ENCODE measurements around the gene IQCH. TPM values are rescaled to one million over a fixed set of nuclear protein-coding genes. Genes with fewer than 3 reads are reported as not detected.
A peak's percentile ranks its signal among the peaks of the same experiment; 100 is the strongest.

IQCH gene
- total and polyA plus RNA-seq, 2 of the 4 experiments (the other 2 are of a cell fraction): 0.60 to 2.5 TPM

DNA sequence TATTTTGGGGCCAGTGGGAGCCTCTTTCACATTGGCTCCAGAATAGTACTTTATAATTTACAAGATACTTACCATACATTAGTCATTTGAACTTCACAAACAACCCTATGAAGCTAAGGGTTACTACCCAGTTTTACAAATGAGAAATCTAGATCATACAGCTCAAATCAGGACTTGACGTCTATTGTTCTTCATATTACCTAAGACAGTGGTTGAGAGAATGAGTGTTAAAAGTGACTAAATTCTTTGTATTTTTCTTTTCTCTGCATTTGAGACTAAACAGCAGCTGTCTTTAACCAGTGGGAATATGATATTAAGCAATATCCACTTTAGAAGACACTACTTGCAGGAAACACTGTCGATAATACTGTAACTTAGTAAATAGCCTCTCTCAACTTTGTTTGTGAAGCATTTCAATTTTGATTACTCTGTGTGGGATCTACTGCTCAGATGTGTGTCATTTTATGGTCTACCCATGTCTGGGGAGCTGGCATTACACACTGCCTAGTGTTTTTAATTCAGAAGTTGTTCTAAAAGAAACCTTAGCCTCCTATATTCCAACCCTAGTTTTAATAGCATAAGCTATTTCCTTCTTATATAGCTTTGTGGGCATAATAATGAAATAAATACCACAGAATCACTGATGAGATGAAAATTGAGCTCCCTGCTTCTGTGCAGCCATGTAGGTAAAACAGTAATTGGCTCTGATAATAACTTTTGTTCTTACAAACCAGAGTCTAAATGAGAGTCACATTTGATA is 45.9 kb downstream of the IQCH start:
- H2BK120ac ChIP-seq (ENCODE audit: low read depth, low read length): no peak overlapping the region
- no peaks in the 10 kb centered on the region for H3K36me3 ChIP-seq (ENCODE audit: control insufficient read depth, insufficient read depth, low read length)
- no peaks in the 10 kb centered on the region for H3K9me1 ChIP-seq (ENCODE audit: insufficient read depth, low read length)
- WGBS, 2 experiments (ENCODE audit: extremely low coverage in 2 of 2, insufficient read length in 1 of 2): no CpG with 5 or more reads among the region's 2 CpGs
- no peaks in the 10 kb centered on the region for H3K9me3 ChIP-seq (ENCODE audit: control insufficient read depth, insufficient read depth, low read length)
- H2AK9ac ChIP-seq (replicated peaks; ENCODE audit: low read depth, low read length, poor library complexity): no peak overlapping the region
- H3K79me1 ChIP-seq (ENCODE audit: low read depth in 1 of 2, low read length in 2 of 2): no peaks in the 10 kb centered on the region; a peak in 1 of 4 replicates
- no peak overlapping the region for H3K4me3 ChIP-seq (ENCODE audit: insufficient read depth, low read depth, low read length)
- no peak for ATAC-seq (ENCODE audit: low read depth)
- no peaks in the 10 kb centered on the region for H3K27me3 ChIP-seq (ENCODE audit: control insufficient read depth, insufficient read depth, low read length)
- no peak overlapping the region for H3K14ac ChIP-seq (replicated peaks; ENCODE audit: low read depth, low read length)
- dilution Hi-C loops (cut with HindIII; ENCODE audit: low sequenced_read_pairs, unreplicated experiment): no loop called here
- intact Hi-C loops (cut with micrococcal nuclease): loop anchor here (5.0 to 10.0 kb wide), 2 partner anchors 233 to 534 kb away; partner anchors contain the start of gene SMAD3
- no peaks in the 10 kb centered on the region for H4K20me1 ChIP-seq (ENCODE audit: insufficient read depth, low read length)
- H2BK15ac ChIP-seq (ENCODE audit: low read depth, low read length): no peak overlapping the region
- no peak overlapping the region for H3K18ac ChIP-seq (ENCODE audit: low read depth, low read length)
- in situ Hi-C loops (cut with MboI; ENCODE audit: low sequenced_read_pairs): loop anchor here (5.0 kb wide), 1 partner anchor 353 kb away; no protein-coding TSS in a partner anchor
- no peak overlapping the region for H3K27ac ChIP-seq (ENCODE audit: insufficient read depth, low read length)
- BruUV-seq (replicated peaks): no TSS peak
- H3K4me1 ChIP-seq (ENCODE audit: control insufficient read depth, insufficient read depth, low read length): no peaks in the 10 kb centered on the region
- no peak overlapping the region for H2AFZ ChIP-seq (replicated peaks; ENCODE audit: low read length, poor library complexity)
- CTCF ChIA-PET: no interaction called here
- DNase-seq: no peak
- no peak overlapping the region for H4K8ac ChIP-seq (ENCODE audit: low read depth in 2 of 2, low read length in 2 of 2)
- no peak overlapping the region for H3K9ac ChIP-seq (ENCODE audit: low read depth, low read length)
- H2BK5ac ChIP-seq (ENCODE audit: low read depth, low read length, poor library complexity, severe bottlenecking): no peak overlapping the region
- no peak overlapping the region for H3K56ac ChIP-seq (ENCODE audit: extremely low read depth, insufficient read depth, low read length)
- H4K91ac ChIP-seq (ENCODE audit: insufficient read depth, low read depth, low read length): no peak overlapping the region
- POLR2A ChIA-PET (ENCODE audit: unreplicated experiment): no interaction called here
- H3K4ac ChIP-seq (ENCODE audit: low read depth, low read length): no peak overlapping the region
- H2AK5ac ChIP-seq (ENCODE audit: low read depth, low read length): no peak overlapping the region
- TF ChIP-seq MAFK (IDR thresholded peaks at IDR 0.05; ENCODE audit: low read depth, low read length): no peak
- TF ChIP-seq CEBPB (IDR thresholded peaks at IDR 0.05; ENCODE audit: low read depth, low read length): peak; percentile 17; the same call in 1 of the 2 replicates
- no peak overlapping the region for H3K23ac ChIP-seq (ENCODE audit: low read depth, low read length)
- H4K5ac ChIP-seq (ENCODE audit: low read depth, low read length): no peak overlapping the region
- H3K4me2 ChIP-seq (ENCODE audit: low read depth, low read length): no peak overlapping the region
- H2BK20ac ChIP-seq (ENCODE audit: low read depth, low read length): no peak overlapping the region
